Caco-2 (cell line): ENCODE measurements around the gene GNG7. TPM values are rescaled to one million over a fixed set of nuclear protein-coding genes. Genes with fewer than 3 reads are reported as not detected.
A peak's percentile ranks its signal among the peaks of the same experiment; 100 is the strongest.

Experiments
- BruUV-seq: library from RNA; stranded (reverse); fragments of 400-500 nt; replicated peaks from 2 replicates; lab custom pipeline; 2021; lab: Mats Ljungman, UMichigan
- CTCF ChIA-PET: fragments of 300-600 bp; sonication (Branson Sonifier 250); formaldehyde crosslinking; loops from one replicate; lab custom pipeline; 2022; ENCODE audit warnings: antibody characterized with exemption; lab: Charles Lee
- POLR2A ChIA-PET: fragments of 300-600 bp; sonication (Branson Sonifier 250); formaldehyde crosslinking; loops from one replicate; lab custom pipeline; 2022; ENCODE audit warnings: antibody characterized with exemption; lab: Charles Lee
- DNase-seq, 2 experiments: peaks; one replicate each; pipeline versions ENCODE4 v3.0.0 to v3.0.0-alpha.2; 2020 to 2022
- H3K27me3 ChIP-seq: replicated peaks from 2 replicates; pipeline ENCODE4 v1.6.0; 2011; ENCODE audit warnings: low read length; ENCODE audit not compliant: control insufficient read depth, insufficient read depth
- H3K36me3 ChIP-seq: 2 replicates; pipeline ENCODE4 v1.5.1; 2011; ENCODE audit warnings: low read length; ENCODE audit not compliant: control insufficient read depth, insufficient read depth
- H3K4me1 ChIP-seq: fragments of 250-450 bp; sonication (Bioruptor Pico); 2 replicates; pipeline ENCODE4 v1.5.1; 2020; ENCODE audit warnings: mild to moderate bottlenecking
- H3K4me3 ChIP-seq: 2 replicates; pipeline ENCODE4 v1.5.1; 2011; ENCODE audit warnings: low read depth, mild to moderate bottlenecking, control low read depth, low read length
- H3K9me3 ChIP-seq: fragments of 250-450 bp; sonication (Bioruptor Pico); 2 replicates; pipeline ENCODE4 v1.5.1; 2020; ENCODE audit warnings: mild to moderate bottlenecking, moderate library complexity
- H3K27ac Mint-ChIP-seq: one replicate; pipeline ENCODE4 v1.8.0; 2022; ENCODE audit warnings: mixed read lengths; ENCODE audit not compliant: unreplicated experiment
- H3K27me3 Mint-ChIP-seq: one replicate; pipeline ENCODE4 v1.8.0; 2022; ENCODE audit warnings: mixed read lengths; ENCODE audit not compliant: insufficient read depth, unreplicated experiment
- H3K36me3 Mint-ChIP-seq: one replicate; pipeline ENCODE4 v1.8.0; 2022; ENCODE audit warnings: mild to moderate bottlenecking, mixed read lengths; ENCODE audit not compliant: insufficient read depth, unreplicated experiment
- H3K4me1 Mint-ChIP-seq: one replicate; pipeline ENCODE4 v1.8.0; 2022; ENCODE audit warnings: low read depth, mixed read lengths; ENCODE audit not compliant: unreplicated experiment
- H3K4me3 Mint-ChIP-seq: one replicate; pipeline ENCODE4 v1.8.0; 2022; ENCODE audit warnings: mild to moderate bottlenecking, moderate library complexity, mixed read lengths; ENCODE audit not compliant: unreplicated experiment
- H3K9me3 Mint-ChIP-seq: one replicate; pipeline ENCODE4 v1.8.0; 2022; ENCODE audit warnings: mixed read lengths; ENCODE audit not compliant: unreplicated experiment
- CTCF ChIP-seq, 2 experiments: fragments of 200-600 bp in 1 of 2; IDR thresholded peaks; 1 replicate in 1 of 2; 2 replicates in 1 of 2; pipeline versions ENCODE4 v1.5.1 to v1.8.0; 2011 to 2022; ENCODE audit warnings: antibody characterized with exemption in 1 of 2, control low read depth in 1 of 2, inconsistent platforms in 1 of 2, low read depth in 1 of 2, low read length in 1 of 2, mild to moderate bottlenecking in 1 of 2, moderate library complexity in 1 of 2; ENCODE audit not compliant: insufficient read depth in 1 of 2, severe bottlenecking in 1 of 2, unreplicated experiment in 1 of 2
- intact Hi-C: fragments of 100-400 bp; cut with micrococcal nuclease; formaldehyde crosslinking; loops from one replicate; pipeline ENCODE4 v1.10.0; 2022; ENCODE audit not compliant: unreplicated experiment
- total RNA-seq: library from RNA; stranded (reverse); gene quantifications from 2 replicates; pipeline ENCODE4 v1.2.3, GENCODE V29; 2022

Gene GNG7
- total RNA-seq, 1 experiment from 2014 or later = 0.43 TPM

- ChIA-PET POLR2A (interaction anchor here (0.6 to 2.4 kb wide), 11 partner anchors 9 to 110 kb away, joined by 3 to 48 read pairs (median 4); partner anchors contain the start of gene GADD45B), CTCF (interaction anchor here (0.6 to 2.9 kb wide), 19 partner anchors 9 to 372 kb away, joined by 3 to 24 read pairs (median 4); partner anchors contain the start of genes GADD45B and LMNB2)
- peak overlapping the region; percentile 42 for H3K27ac Mint-ChIP-seq
- H3K4me1 Mint-ChIP-seq = no peaks in the 10 kb centered on the region
- H3K4me3 Mint-ChIP-seq = peak overlapping the region; percentile 70
- H3K9me3 Mint-ChIP-seq = no peaks in the 10 kb centered on the region
- no peaks in the 10 kb centered on the region for H3K27me3 Mint-ChIP-seq
- H3K36me3 Mint-ChIP-seq = no peaks in the 10 kb centered on the region
- Histone ChIP-seq H3K4me3 (peak overlapping the region; percentile 40), H3K36me3 (no peaks in the 10 kb centered on the region), H3K27me3 (no peaks in the 10 kb centered on the region), H3K9me3 (peaks cover 12% of the 10 kb centered on the region), H3K4me1 (peaks cover 29% of the 10 kb centered on the region)
- TF ChIP-seq CTCF (IDR thresholded peaks at IDR 0.05; ENCODE audit: insufficient read depth in 1 of 2, low read depth in 1 of 2, low read length in 1 of 2, severe bottlenecking in 1 of 2, unreplicated experiment in 1 of 2) = peak; percentile 89 to 94
- no TSS peak for BruUV-seq
- intact Hi-C loops = loop anchor here (1.0 to 5.0 kb wide), 4 partner anchors 33 to 105 kb away; no protein-coding TSS in a partner anchor
- DNase-seq = peak; percentile 88 to 89
Observed at GRCh38 chr19:2578901-2579677, 123.4 kb downstream of the GNG7 start.

- no peaks in the 10 kb centered on the region for H3K27me3 ChIP-seq
- Mint-ChIP-seq H3K4me1 (no peaks in the 10 kb centered on the region), H3K27ac (peak overlapping the region; percentile 35), H3K4me3 (peak overlapping the region; percentile 70), H3K36me3 (no peaks in the 10 kb centered on the region), H3K27me3 (no peaks in the 10 kb centered on the region), H3K9me3 (no peaks in the 10 kb centered on the region)
- H3K36me3 ChIP-seq = no peaks in the 10 kb centered on the region
- no peak for TF ChIP-seq CTCF (IDR thresholded peaks at IDR 0.05; ENCODE audit: insufficient read depth in 1 of 2, low read depth in 1 of 2, low read length in 1 of 2, severe bottlenecking in 1 of 2, unreplicated experiment in 1 of 2)
- ChIA-PET POLR2A (interaction anchor here (0.6 to 2.4 kb wide), 9 partner anchors 14 to 109 kb away, joined by 3 to 48 read pairs (median 4); partner anchors contain the start of gene GADD45B), CTCF (interaction anchor here (0.6 to 2.9 kb wide), 17 partner anchors 9 to 372 kb away, joined by 3 to 24 read pairs (median 4); partner anchors contain the start of genes GADD45B and LMNB2)
- no peak for DNase-seq
- intact Hi-C loops = loop anchor here (5.0 kb wide), 1 partner anchor 34 kb away; no protein-coding TSS in a partner anchor
- peaks cover 7% of the 10 kb centered on the region; the same call in 1 of the 2 replicates for H3K9me3 ChIP-seq
- no TSS peak for BruUV-seq
- H3K4me1 ChIP-seq = peaks cover 29% of the 10 kb centered on the region
- H3K4me3 ChIP-seq = peak overlapping the region; percentile 40
Observed at GRCh38 chr19:2578391-2578890, 124.1 kb downstream of the GNG7 start.

- Mint-ChIP-seq H3K27me3 (no peaks in the 10 kb centered on the region), H3K36me3 (no peaks in the 10 kb centered on the region), H3K27ac (peak overlapping the region; percentile 35), H3K9me3 (no peaks in the 10 kb centered on the region), H3K4me3 (peak overlapping the region; percentile 70), H3K4me1 (no peaks in the 10 kb centered on the region)
- Histone ChIP-seq H3K4me1 (peaks cover 29% of the 10 kb centered on the region), H3K36me3 (no peaks in the 10 kb centered on the region), H3K9me3 (peaks cover 3% of the 10 kb centered on the region; the same call in 1 of the 2 replicates), H3K27me3 (no peaks in the 10 kb centered on the region), H3K4me3 (no peak overlapping the region)
- ChIA-PET CTCF (interaction anchor here (0.6 to 2.9 kb wide), 8 partner anchors 10 to 736 kb away, joined by 3 to 22 read pairs (median 5); partner anchors contain the start of gene GADD45B), POLR2A (interaction anchor here (0.9 to 2.4 kb wide), 5 partner anchors 10 to 102 kb away, joined by 3 to 48 read pairs (median 4); partner anchors contain the start of gene GADD45B)
- no TSS peak for BruUV-seq
- DNase-seq = no peak
- TF ChIP-seq CTCF (IDR thresholded peaks at IDR 0.05; ENCODE audit: insufficient read depth in 1 of 2, low read depth in 1 of 2, low read length in 1 of 2, severe bottlenecking in 1 of 2, unreplicated experiment in 1 of 2) = no peak
- intact Hi-C loops = loop anchor here (5.0 kb wide), 1 partner anchor 34 kb away; no protein-coding TSS in a partner anchor
Observed at GRCh38 chr19:2577722-2578335, 124.7 kb downstream of the GNG7 start.
